ENCODE results near the gene ARHGAP8.

ARHGAP8 gene

DNA sequence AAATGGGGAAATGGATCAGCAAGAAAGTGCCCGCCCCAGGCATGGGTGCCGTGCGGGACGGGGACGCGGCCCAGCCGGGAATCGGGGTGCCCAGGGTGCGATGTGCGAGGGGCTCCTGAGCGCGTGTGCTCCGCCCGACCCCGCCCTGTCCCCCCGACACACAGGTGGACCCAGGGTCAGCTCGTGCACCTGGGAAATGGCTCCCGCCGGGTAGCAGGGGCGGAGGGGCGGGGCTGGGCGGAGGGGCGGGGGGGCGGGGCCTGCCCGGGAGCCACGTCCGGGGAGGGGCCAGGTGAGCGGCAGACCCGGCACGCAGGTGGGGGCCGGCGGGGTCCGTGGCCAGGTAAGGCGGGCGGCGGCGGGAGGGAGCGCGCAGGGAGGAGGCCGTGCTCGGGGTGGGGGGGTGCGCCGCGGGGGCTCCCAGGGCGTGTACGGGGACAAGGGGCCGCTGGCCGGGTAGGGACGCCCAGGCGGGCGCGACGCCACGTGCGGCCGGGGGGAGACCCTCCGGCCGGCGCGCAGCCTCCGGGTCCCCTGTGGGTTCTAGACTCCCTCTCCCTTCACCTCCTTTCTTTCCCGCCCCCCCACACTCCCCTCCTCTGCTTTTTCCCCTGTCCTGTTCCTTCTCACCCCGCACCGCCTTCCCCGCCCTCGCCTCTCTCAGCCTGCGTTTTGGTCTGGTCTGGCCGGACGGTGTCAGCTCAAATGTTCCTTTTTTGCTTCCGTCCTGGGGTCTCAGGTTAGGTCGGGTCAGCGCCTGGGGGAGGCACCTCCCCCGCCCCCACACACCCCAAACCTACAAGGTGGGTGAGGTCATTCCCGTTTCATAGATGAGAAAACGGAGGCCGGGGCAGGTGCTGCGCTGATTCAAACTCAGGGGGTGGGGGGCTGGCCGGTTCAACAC lies at the start of gene ARHGAP8:
ARHGAP8 (plus strand) TSS at position 291 of the 904 bp plus-strand sequence. CDS start 33,953 bp downstream, outside the sequence.
- Mint-ChIP-seq H3K4me3 (peak within 1 kb of the TSS; percentile 45), H3K27ac (no peak within 1 kb of the TSS), H3K4me1 (peaks cover 5% of the 10 kb centered on the region), H3K9me3 (no peaks in the 10 kb centered on the region), H3K27me3 (peaks cover 63% of the 10 kb centered on the region), H3K36me3 (no peaks in the 10 kb centered on the region)
- peak; percentile 47 for DNase-seq
- CTCF ChIA-PET = interaction anchor here (0.7 kb wide), 1 partner anchor 49 kb away, joined by 3 read pairs; no protein-coding TSS in a partner anchor

DNA sequence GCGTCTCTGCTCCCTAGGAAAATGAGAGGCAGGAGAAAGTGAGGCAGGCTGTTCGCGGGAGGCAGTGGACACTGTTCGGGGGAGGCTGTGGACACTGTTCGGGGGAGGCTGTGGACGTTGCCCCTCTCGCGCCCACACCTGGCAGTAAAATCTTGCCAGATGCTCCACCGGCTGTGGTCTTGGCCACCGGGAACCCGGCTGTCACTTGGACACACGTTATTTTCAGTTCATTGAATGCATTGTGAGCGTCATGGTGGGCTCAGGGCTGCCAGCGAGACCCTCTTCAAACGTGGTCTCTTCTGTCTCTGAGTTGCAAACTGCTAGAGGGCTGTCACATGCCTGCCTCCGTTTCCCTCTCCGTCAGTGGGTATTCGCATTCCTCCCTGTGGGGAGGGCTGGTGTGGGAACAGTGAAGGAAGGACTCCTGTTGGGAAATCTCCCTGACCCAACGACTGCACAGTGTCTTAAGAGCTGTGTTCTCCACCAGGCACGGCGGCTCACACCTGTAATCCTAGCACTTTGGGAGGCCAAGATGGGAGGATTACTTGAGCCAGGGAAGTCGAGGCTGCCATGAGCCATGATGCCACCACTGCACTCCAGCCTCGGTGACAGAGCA lies 49.0 kb upstream of the ARHGAP8 start:
- H3K4me3 Mint-ChIP-seq = peak overlapping the region; percentile 70
- H3K27ac Mint-ChIP-seq = no peak overlapping the region
- H3K4me1 Mint-ChIP-seq = peaks cover 21% of the 10 kb centered on the region
- H3K27me3 Mint-ChIP-seq = peaks cover 31% of the 10 kb centered on the region
- no peaks in the 10 kb centered on the region for H3K9me3 Mint-ChIP-seq
- CTCF ChIA-PET = interaction anchor here (0.6 kb wide), 1 partner anchor 50 kb away, joined by 3 read pairs; no protein-coding TSS in a partner anchor
- H3K36me3 Mint-ChIP-seq = peaks cover 3% of the 10 kb centered on the region
- no peak for DNase-seq

DNA sequence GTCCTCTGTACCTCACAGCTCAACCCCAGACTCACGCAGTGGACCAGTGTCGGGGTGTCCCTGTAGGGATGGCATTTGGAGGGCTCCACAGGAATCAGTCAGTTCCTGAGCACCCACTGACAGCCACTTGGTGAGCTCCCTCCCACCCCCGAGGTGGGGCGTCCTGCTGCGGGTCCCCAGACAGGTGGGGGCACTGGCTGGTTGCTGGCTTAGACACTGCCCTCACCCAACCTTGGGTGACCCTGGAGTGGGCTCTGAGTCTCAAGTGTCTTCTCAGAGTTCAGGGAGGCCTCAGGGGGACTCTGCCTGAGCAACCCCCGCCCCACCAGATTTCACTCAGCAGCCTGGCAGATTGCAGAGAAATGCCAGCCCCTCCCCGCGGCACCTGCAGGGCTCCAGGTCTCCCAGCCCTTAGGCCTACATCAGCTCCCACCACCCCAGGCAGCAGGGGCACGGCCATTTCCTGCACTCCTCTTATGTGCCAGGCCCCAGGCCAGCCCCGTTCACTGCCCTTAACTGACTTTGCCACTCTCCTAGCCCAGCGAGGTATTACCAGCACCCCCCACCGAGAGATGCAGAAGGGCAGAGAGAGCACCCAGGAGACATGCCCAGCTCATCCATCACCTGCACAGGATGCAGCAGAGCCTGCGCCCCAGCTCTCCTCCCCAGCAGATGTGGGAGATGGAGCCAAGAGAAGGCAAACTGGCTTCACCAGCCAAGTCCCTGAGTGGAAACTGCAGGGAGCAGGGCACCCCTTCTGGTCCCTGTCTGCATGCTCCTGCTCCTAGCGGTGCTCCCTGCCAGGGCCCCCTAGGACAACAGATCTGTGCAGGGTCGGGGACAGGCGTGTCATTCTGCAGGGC lies 48.0 kb upstream of the ARHGAP8 start:
- peaks cover 3% of the 10 kb centered on the region for H3K36me3 Mint-ChIP-seq
- CTCF ChIA-PET = interaction anchor here (1.2 kb wide), 1 partner anchor 31 kb away, joined by 4 read pairs; no protein-coding TSS in a partner anchor
- peak overlapping the region; percentile 70 for H3K4me3 Mint-ChIP-seq
- no peaks in the 10 kb centered on the region for H3K9me3 Mint-ChIP-seq
- no peak overlapping the region for H3K27ac Mint-ChIP-seq
- H3K4me1 Mint-ChIP-seq = peaks cover 25% of the 10 kb centered on the region
- DNase-seq = no peak
- H3K27me3 Mint-ChIP-seq = peaks cover 25% of the 10 kb centered on the region

DNA sequence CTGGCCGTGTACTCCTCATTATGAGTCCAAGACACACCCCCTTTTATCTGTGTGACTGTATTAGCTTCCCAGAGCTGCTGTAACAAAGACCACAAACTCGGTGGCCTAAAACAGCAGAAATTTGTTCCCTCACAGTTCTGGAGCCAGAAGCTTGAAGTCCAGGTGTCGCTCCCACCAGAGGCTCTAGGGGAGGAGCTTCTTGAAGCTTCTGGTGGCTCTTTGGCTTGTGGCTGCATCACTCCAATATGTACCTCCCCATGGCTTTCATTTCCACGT lies 47.4 kb upstream of the ARHGAP8 start:
- DNase-seq = no peak
- H3K36me3 Mint-ChIP-seq = peaks cover 3% of the 10 kb centered on the region
- no peaks in the 10 kb centered on the region for H3K9me3 Mint-ChIP-seq
- peaks cover 23% of the 10 kb centered on the region for H3K27me3 Mint-ChIP-seq
- CTCF ChIA-PET = interaction anchor here (1.2 kb wide), 1 partner anchor 30 kb away, joined by 4 read pairs; no protein-coding TSS in a partner anchor
- peaks cover 29% of the 10 kb centered on the region for H3K4me1 Mint-ChIP-seq
- H3K4me3 Mint-ChIP-seq = no peak overlapping the region
- H3K27ac Mint-ChIP-seq = no peak overlapping the region

DNA sequence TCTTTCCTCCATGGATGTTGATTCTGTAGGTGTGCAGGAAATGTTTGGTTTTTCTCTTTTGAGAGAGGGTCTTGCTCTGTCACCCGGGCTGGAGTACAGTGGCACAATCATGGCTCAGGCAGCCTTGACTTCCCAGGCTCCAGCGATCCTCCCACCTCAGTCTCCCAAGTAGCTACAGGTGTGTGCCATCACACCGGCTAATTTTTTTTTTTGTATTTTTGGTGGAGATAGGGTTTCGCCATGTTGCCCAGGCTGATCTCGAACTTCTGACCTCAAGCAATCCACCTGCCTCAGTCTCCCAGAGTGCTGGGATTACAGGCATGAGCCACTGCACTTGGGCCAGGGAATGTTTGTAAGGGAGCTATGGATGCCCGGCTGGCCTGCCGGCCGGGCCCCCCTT lies 45.9 kb upstream of the ARHGAP8 start:
- no peaks in the 10 kb centered on the region for H3K9me3 Mint-ChIP-seq
- no peak overlapping the region for H3K27ac Mint-ChIP-seq
- H3K4me3 Mint-ChIP-seq = no peak overlapping the region
- DNase-seq = no peak
- H3K36me3 Mint-ChIP-seq = peaks cover 3% of the 10 kb centered on the region
- CTCF ChIA-PET = no interaction called here
- peaks cover 23% of the 10 kb centered on the region for H3K27me3 Mint-ChIP-seq
- H3K4me1 Mint-ChIP-seq = peaks cover 32% of the 10 kb centered on the region

DNA sequence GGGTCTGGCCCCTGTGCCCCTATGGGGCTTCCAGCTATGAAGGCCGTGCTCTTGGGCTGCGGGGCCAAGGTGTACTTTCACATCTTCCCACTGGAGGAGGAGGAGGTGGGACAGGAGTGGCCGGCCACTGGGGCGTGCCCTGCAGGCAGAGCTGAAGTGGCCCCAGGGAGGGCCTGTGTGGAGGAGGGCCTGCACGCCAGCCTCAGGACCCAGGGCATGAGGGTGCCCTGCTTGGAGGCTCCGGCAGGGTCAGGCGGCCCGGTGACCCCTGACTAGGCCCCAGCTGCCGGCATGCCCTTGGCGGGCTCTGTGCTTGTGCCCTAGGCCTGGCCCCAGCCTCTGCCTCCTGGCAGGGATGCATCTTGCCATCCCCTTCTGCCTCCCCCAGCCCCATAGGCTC lies 45.2 kb upstream of the ARHGAP8 start:
- Mint-ChIP-seq H3K27ac (no peak overlapping the region), H3K9me3 (no peaks in the 10 kb centered on the region), H3K4me3 (no peak overlapping the region), H3K4me1 (peaks cover 28% of the 10 kb centered on the region), H3K36me3 (peaks cover 3% of the 10 kb centered on the region), H3K27me3 (peaks cover 20% of the 10 kb centered on the region)
- CTCF ChIA-PET = no interaction called here
- no peak for DNase-seq

DNA sequence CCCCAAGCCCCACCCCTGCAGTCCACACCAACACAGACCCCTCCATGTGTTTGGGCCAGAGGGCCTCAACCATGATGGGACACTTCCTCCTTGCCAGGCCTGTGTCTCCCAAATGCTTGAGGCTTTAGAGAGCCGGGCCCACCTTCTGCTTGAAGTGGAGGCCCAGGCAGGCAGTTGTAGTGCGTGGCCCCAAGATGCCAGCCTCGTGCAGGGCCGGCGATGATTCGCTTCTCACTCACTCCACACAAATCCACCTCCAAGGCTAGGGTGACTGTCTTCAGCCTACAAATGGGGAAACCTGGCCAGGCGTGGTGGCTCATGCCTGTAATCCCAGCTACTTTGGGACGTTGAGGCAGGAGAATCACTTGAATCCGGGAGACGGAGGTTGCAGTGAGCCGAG lies 44.6 kb upstream of the ARHGAP8 start:
- no peak overlapping the region for H3K4me3 Mint-ChIP-seq
- H3K27me3 Mint-ChIP-seq = peaks cover 19% of the 10 kb centered on the region
- no peaks in the 10 kb centered on the region for H3K9me3 Mint-ChIP-seq
- CTCF ChIA-PET = no interaction called here
- no peak overlapping the region for H3K27ac Mint-ChIP-seq
- DNase-seq = no peak
- H3K36me3 Mint-ChIP-seq = peaks cover 3% of the 10 kb centered on the region
- peaks cover 28% of the 10 kb centered on the region for H3K4me1 Mint-ChIP-seq

DNA sequence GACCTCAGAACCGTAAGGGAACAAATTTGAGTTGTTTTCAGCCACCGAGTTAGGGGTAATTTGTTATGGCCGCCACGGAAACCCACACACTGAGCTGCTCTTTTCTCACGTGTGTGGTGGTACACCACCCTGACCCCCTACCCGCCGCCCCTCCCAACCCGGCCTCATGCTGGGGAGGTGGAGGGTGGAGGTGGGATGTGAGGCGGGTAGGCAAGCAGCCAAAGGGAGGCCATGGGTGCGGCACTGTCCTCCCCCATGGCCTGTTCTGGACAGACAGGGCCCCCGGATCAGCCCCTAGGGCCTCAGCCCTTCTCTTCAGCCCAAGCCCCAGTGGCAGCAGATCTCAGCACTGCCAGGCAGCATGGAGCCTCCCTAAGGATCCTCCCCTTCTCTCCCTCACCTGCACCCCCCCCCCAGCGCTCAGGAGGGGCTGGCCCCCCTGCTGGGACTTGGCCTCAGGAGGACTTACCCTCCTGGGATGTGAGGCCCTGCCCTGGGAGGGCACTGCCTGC lies 42.4 kb upstream of the ARHGAP8 start:
- H3K9me3 Mint-ChIP-seq = no peaks in the 10 kb centered on the region
- no peak for DNase-seq
- no peak overlapping the region for H3K4me3 Mint-ChIP-seq
- H3K27ac Mint-ChIP-seq = no peak overlapping the region
- no peaks in the 10 kb centered on the region for H3K27me3 Mint-ChIP-seq
- H3K36me3 Mint-ChIP-seq = peaks cover 3% of the 10 kb centered on the region
- CTCF ChIA-PET = no interaction called here
- peaks cover 16% of the 10 kb centered on the region for H3K4me1 Mint-ChIP-seq

DNA sequence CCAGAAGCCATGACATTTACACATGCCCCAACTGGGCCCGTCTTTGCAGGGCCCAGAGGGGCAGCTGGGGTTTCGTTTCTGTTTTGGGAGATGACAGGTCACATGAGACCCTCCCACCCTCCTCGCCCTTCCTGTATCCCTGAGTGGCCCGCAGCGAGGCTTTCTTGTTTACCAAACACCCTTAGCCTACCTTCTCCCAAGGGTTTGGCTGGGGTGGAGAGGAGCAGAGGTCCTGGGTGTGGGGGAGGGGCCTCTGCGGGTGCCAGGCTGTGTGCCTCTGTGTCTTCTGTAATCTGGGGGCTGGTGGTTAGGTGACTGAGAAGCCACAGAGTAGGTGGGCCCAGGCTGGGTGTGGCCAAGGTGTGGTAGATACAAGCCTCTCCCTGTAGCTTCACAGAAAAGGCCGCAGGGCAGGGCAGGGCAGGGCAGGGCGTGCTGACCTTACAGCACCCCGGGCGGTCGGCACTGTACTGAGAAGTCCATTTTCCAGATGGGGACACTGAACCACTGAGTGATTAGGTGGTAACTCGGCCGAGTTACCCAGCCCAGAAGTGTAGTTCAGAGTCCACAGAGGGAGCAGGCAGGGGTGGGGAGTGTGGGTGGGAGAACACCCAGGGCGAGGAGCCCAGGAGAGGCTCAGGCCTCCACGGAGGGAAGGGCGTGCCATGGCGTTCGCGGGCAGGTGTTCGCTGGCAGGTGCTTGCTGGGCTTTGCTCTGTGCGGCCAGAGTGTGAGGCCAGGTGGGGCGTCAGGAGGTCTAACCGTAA lies 41.7 kb upstream of the ARHGAP8 start:
- Mint-ChIP-seq H3K4me3 (no peak overlapping the region), H3K9me3 (no peaks in the 10 kb centered on the region), H3K4me1 (peaks cover 16% of the 10 kb centered on the region), H3K36me3 (no peaks in the 10 kb centered on the region), H3K27ac (peak overlapping the region; percentile 58), H3K27me3 (no peaks in the 10 kb centered on the region)
- CTCF ChIA-PET = no interaction called here
- DNase-seq = peak; percentile 33

DNA sequence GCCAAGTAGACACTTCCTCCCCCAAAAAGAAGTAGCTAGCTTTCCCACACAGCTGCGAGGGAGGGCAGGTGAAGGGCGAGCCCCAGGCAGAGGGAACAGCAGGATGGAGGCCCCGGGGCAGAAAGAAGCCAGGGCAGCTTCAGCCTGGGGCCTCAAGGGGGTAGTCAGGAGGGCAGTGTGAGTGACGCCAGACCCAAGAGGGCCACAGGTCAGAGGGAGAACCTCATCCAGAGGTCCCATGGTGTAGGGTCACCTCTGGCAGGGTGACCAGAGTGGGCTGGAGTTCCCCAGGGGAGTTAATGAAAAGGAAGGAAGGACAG lies 41.2 kb upstream of the ARHGAP8 start:
- Mint-ChIP-seq H3K4me1 (peaks cover 16% of the 10 kb centered on the region), H3K4me3 (no peak overlapping the region), H3K27me3 (no peaks in the 10 kb centered on the region), H3K36me3 (no peaks in the 10 kb centered on the region), H3K27ac (no peak overlapping the region), H3K9me3 (no peaks in the 10 kb centered on the region)
- no peak for DNase-seq
- CTCF ChIA-PET = no interaction called here

DNA sequence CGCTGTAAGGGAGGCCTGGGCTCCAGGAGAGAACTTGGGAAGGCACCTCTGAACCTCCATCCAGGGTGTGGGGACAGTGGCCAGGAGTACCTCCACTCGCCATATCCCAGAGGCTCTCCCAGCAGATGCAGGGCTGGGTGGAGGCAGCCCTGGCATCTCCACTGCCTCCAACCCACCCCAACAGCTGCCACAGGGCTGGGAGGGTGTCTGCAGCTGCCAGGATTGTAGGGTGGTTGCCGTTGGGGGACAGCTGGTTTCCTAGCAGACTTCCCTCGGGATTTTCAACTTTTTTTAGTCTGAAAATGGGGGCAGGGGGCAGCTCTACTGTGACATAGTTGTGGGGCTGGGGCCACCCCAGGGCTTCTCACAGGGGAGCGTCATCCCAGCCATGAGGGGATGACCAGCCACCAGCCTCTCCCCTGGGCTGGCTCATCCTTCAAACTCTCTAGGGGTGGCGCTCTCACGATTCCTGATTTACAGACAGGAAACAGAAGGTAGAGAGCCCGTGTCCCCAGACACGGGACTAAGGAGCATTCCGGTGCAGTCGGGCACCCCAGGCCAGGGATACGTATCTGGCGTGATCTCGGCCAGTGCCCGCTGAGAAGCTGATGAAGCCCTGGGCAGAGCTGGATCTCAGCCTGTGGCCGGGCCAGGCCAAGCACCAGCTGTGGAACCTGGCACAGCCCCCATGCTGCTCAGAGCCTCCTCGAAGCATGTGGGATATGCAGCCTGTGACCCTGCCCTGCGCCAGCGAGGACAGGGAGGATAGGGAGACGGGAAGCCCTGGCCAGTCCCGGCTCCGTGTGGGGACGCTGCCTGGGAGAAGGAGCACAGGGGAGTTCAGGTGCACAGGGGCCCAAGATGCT lies 40.5 kb upstream of the ARHGAP8 start:
- Mint-ChIP-seq H3K4me1 (peaks cover 16% of the 10 kb centered on the region), H3K36me3 (no peaks in the 10 kb centered on the region), H3K9me3 (no peaks in the 10 kb centered on the region), H3K27me3 (no peaks in the 10 kb centered on the region), H3K4me3 (no peak overlapping the region), H3K27ac (no peak overlapping the region)
- DNase-seq = no peak
- CTCF ChIA-PET = no interaction called here

DNA sequence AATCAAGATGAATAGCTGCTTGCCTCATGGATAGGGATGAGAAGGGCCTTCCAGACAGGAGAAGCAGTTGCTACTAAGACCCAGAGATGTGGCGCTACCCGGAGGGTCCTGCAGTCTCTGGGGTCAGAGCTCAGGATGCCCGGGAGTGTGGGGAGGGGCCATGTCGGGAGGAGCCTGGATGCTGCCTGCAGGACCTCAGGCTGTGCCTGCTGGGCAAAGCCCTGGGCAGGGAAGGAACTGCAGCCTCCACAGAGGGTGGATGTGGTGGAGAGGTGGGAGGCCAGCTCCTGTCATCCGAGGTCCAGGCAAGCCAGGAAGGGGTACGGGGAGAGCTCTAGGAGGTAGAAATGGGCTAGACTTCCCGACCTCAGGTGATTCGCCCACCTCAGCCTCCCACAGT lies 39.4 kb upstream of the ARHGAP8 start:
- Mint-ChIP-seq H3K27ac (no peak overlapping the region), H3K36me3 (no peaks in the 10 kb centered on the region), H3K9me3 (no peaks in the 10 kb centered on the region), H3K27me3 (no peaks in the 10 kb centered on the region), H3K4me1 (peaks cover 16% of the 10 kb centered on the region), H3K4me3 (no peak overlapping the region)
- DNase-seq = no peak
- CTCF ChIA-PET = no interaction called here

DNA sequence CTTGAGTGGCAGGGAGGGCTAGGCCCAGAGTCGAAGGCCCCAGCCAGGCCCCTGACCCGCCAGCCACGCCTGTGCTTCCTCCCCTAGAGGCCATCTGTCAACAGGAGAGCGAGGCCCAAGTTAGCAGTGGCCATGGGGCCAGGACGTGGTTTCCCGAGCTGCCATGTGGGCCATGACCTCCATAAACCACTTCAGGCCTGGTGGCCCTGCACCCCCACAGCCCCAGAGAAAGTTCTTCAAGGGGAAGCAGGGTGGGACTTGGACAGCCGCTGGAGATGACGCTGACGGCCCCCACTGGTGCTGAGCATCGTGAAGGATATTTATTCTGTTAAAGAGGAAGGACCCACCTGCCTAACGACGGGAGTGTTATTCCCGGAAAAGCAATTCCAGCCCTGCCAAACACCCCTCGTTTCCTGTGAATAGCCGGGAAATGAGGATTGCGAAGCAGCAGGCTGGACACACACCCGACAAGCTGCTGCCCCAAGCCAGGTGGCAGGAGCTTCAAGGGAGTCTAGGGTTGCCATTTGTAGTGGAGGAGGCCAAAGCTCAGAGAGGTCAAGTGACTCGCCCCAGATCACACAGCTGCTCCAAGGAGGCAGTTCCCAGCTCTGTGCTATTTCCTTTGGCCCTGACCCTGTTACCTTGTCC lies 37.5 kb upstream of the ARHGAP8 start:
- Mint-ChIP-seq H3K4me1 (peaks cover 15% of the 10 kb centered on the region), H3K9me3 (no peaks in the 10 kb centered on the region), H3K27ac (no peak overlapping the region), H3K27me3 (no peaks in the 10 kb centered on the region), H3K36me3 (no peaks in the 10 kb centered on the region), H3K4me3 (no peak overlapping the region)
- DNase-seq = no peak
- CTCF ChIA-PET = interaction anchor here (1.7 kb wide), 1 partner anchor 30 kb away, joined by 3 read pairs; no protein-coding TSS in a partner anchor

Data from activated naive CD4-positive, alpha-beta T cell treated with anti-CD3 and anti-CD28 coated beads, Interleukin-2, amount 10 ng/mL, durations not matched to agents 7 days and 5 days (primary cell).